ENCODE measurements around the gene BMERB1. TPM values are rescaled to one million over a fixed set of nuclear protein-coding genes. Genes with fewer than 3 reads are reported as not detected.
A peak's percentile ranks its signal among the peaks of the same experiment; 100 is the strongest.
"Not testable (repeated sequence)": the region's sequence is repeated elsewhere in the genome, so short reads cannot be mapped to it uniquely, and the experiment has no call there.

The BMERB1 gene
- total and polyA plus RNA-seq, 2 donors, result 6.0 to 9.1 TPM

GRCh38 chr16:15418206-15418605 lies 16.2 kb upstream of the BMERB1 start:
- 93% methylated on average over 3 of the region's 3 CpGs for WGBS

GRCh38 chr16:15421696-15422095 lies 12.7 kb upstream of the BMERB1 start:
- H3K27ac ChIP-seq (ENCODE audit: low read depth in 1 of 2, low read length in 1 of 2); H3K9me3 ChIP-seq (ENCODE audit: control insufficient read depth in 2 of 2, insufficient read depth in 1 of 2, low read length in 1 of 2); H3K4me3 ChIP-seq (ENCODE audit: low read length in 2 of 2); H3K27me3 ChIP-seq (ENCODE audit: control insufficient read depth in 2 of 2, insufficient read depth in 1 of 2, low read length in 1 of 2); H3K36me3 ChIP-seq (ENCODE audit: control insufficient read depth in 2 of 2, insufficient read depth in 2 of 2, low read length in 1 of 2); DNase-seq (ENCODE audit: low read depth in 6 of 9, low spot score in 9 of 9); H3K4me1 ChIP-seq (ENCODE audit: control insufficient read depth in 2 of 2, insufficient read depth in 2 of 2, low read length in 2 of 2): not testable (repeated sequence)
- 92% methylated on average over 5 of the region's 5 CpGs for WGBS

More at GRCh38 chr16:15418206-15418605, 16.2 kb upstream of the BMERB1 start:
- Histone ChIP-seq H3K27me3 (ENCODE audit: control insufficient read depth in 2 of 2, insufficient read depth in 1 of 2, low read length in 1 of 2) (no peaks in the 10 kb centered on the region), H3K27ac (ENCODE audit: low read depth in 1 of 2, low read length in 1 of 2) (no peak overlapping the region), H3K4me3 (ENCODE audit: low read length in 2 of 2) (no peak overlapping the region), H3K9me3 (ENCODE audit: control insufficient read depth in 2 of 2, insufficient read depth in 1 of 2, low read length in 1 of 2) (no peaks in the 10 kb centered on the region), H3K36me3 (ENCODE audit: control insufficient read depth in 2 of 2, insufficient read depth in 2 of 2, low read length in 1 of 2) (no peaks in the 10 kb centered on the region), H3K4me1 (ENCODE audit: control insufficient read depth in 2 of 2, insufficient read depth in 2 of 2, low read length in 2 of 2) (no peaks in the 10 kb centered on the region)
- DNase-seq (ENCODE audit: low read depth in 6 of 9, low spot score in 9 of 9), result no peak

GRCh38 chr16:15422222-15422621 lies 12.2 kb upstream of the BMERB1 start:
- Histone ChIP-seq H3K36me3 (ENCODE audit: control insufficient read depth in 2 of 2, insufficient read depth in 2 of 2, low read length in 1 of 2) (no peaks in the 10 kb centered on the region), H3K27ac (ENCODE audit: low read depth in 1 of 2, low read length in 1 of 2) (no peak overlapping the region), H3K4me1 (ENCODE audit: control insufficient read depth in 2 of 2, insufficient read depth in 2 of 2, low read length in 2 of 2) (no peaks in the 10 kb centered on the region), H3K4me3 (ENCODE audit: low read length in 2 of 2) (no peak overlapping the region), H3K27me3 (ENCODE audit: control insufficient read depth in 2 of 2, insufficient read depth in 1 of 2, low read length in 1 of 2) (no peaks in the 10 kb centered on the region), H3K9me3 (ENCODE audit: control insufficient read depth in 2 of 2, insufficient read depth in 1 of 2, low read length in 1 of 2) (no peaks in the 10 kb centered on the region)
- no peak for DNase-seq (ENCODE audit: low read depth in 6 of 9, low spot score in 9 of 9)
- 97% methylated on average over 8 of the region's 8 CpGs for WGBS

GRCh38 chr16:15425861-15426260 lies 8.5 kb upstream of the BMERB1 start:
- H3K27me3 ChIP-seq (ENCODE audit: control insufficient read depth in 2 of 2, insufficient read depth in 1 of 2, low read length in 1 of 2), result no peaks in the 10 kb centered on the region
- WGBS, result 95% methylated on average over 6 of the region's 6 CpGs
- H3K36me3 ChIP-seq (ENCODE audit: control insufficient read depth in 2 of 2, insufficient read depth in 2 of 2, low read length in 1 of 2), result no peaks in the 10 kb centered on the region
- H3K9me3 ChIP-seq (ENCODE audit: control insufficient read depth in 2 of 2, insufficient read depth in 1 of 2, low read length in 1 of 2), result no peaks in the 10 kb centered on the region
- no peak overlapping the region for H3K27ac ChIP-seq (ENCODE audit: low read depth in 1 of 2, low read length in 1 of 2)
- no peaks in the 10 kb centered on the region for H3K4me1 ChIP-seq (ENCODE audit: control insufficient read depth in 2 of 2, insufficient read depth in 2 of 2, low read length in 2 of 2)
- DNase-seq (ENCODE audit: low read depth in 6 of 9, low spot score in 9 of 9), result no peak
- no peak overlapping the region for H3K4me3 ChIP-seq (ENCODE audit: low read length in 2 of 2)

- no peaks in the 10 kb centered on the region for H3K27me3 ChIP-seq (ENCODE audit: control insufficient read depth in 2 of 2, insufficient read depth in 1 of 2, low read length in 1 of 2)
- 88% methylated on average over 6 of the region's 6 CpGs for WGBS
Measured at GRCh38 chr16:15426796-15427195, 7.6 kb upstream of the BMERB1 start.

GRCh38 chr16:15427648-15428239 lies 6.6 kb upstream of the BMERB1 start:
- WGBS, result 51% methylated on average over 8 of the region's 8 CpGs
- Histone ChIP-seq H3K4me3 (ENCODE audit: low read length in 2 of 2) (no peak overlapping the region), H3K4me1 (ENCODE audit: control insufficient read depth in 2 of 2, insufficient read depth in 2 of 2, low read length in 2 of 2) (no peaks in the 10 kb centered on the region), H3K36me3 (ENCODE audit: control insufficient read depth in 2 of 2, insufficient read depth in 2 of 2, low read length in 1 of 2) (no peaks in the 10 kb centered on the region), H3K27ac (ENCODE audit: low read depth in 1 of 2, low read length in 1 of 2) (no peak overlapping the region), H3K9me3 (ENCODE audit: control insufficient read depth in 2 of 2, insufficient read depth in 1 of 2, low read length in 1 of 2) (no peaks in the 10 kb centered on the region), H3K27me3 (ENCODE audit: control insufficient read depth in 2 of 2, insufficient read depth in 1 of 2, low read length in 1 of 2) (no peaks in the 10 kb centered on the region)
- DNase-seq (ENCODE audit: low read depth in 6 of 9, low spot score in 9 of 9), result peak in 2 of 9 donors; percentile 17 to 24

More at GRCh38 chr16:15426796-15427195, 7.6 kb upstream of the BMERB1 start:
- no peaks in the 10 kb centered on the region for H3K9me3 ChIP-seq (ENCODE audit: control insufficient read depth in 2 of 2, insufficient read depth in 1 of 2, low read length in 1 of 2)
- no peak overlapping the region for H3K4me3 ChIP-seq (ENCODE audit: low read length in 2 of 2)
- no peaks in the 10 kb centered on the region for H3K36me3 ChIP-seq (ENCODE audit: control insufficient read depth in 2 of 2, insufficient read depth in 2 of 2, low read length in 1 of 2)
- no peaks in the 10 kb centered on the region for H3K4me1 ChIP-seq (ENCODE audit: control insufficient read depth in 2 of 2, insufficient read depth in 2 of 2, low read length in 2 of 2)
- no peak overlapping the region for H3K27ac ChIP-seq (ENCODE audit: low read depth in 1 of 2, low read length in 1 of 2)
- DNase-seq (ENCODE audit: low read depth in 6 of 9, low spot score in 9 of 9), result no peak

GRCh38 chr16:15430884-15431283 lies 3.5 kb upstream of the BMERB1 start:
- WGBS, result 92% methylated on average over 11 of the region's 11 CpGs
- DNase-seq (ENCODE audit: low read depth in 6 of 9, low spot score in 9 of 9); H3K36me3 ChIP-seq (ENCODE audit: control insufficient read depth in 2 of 2, insufficient read depth in 2 of 2, low read length in 1 of 2); H3K4me3 ChIP-seq (ENCODE audit: low read length in 2 of 2); H3K27ac ChIP-seq (ENCODE audit: low read depth in 1 of 2, low read length in 1 of 2); H3K4me1 ChIP-seq (ENCODE audit: control insufficient read depth in 2 of 2, insufficient read depth in 2 of 2, low read length in 2 of 2); H3K9me3 ChIP-seq (ENCODE audit: control insufficient read depth in 2 of 2, insufficient read depth in 1 of 2, low read length in 1 of 2): not testable (repeated sequence)
- H3K27me3 ChIP-seq (ENCODE audit: control insufficient read depth in 2 of 2, insufficient read depth in 1 of 2, low read length in 1 of 2), result peaks cover 24 to 28% of the 10 kb centered on the region in 2 donors

GRCh38 chr16:15434079-15434424 lies 336 bp upstream of the BMERB1 start:
- DNase-seq (ENCODE audit: low read depth in 6 of 9, low spot score in 9 of 9), result no peak
- H3K4me1 ChIP-seq (ENCODE audit: control insufficient read depth in 2 of 2, insufficient read depth in 2 of 2, low read length in 2 of 2), result no peaks in the 10 kb centered on the region
- H3K36me3 ChIP-seq (ENCODE audit: control insufficient read depth in 2 of 2, insufficient read depth in 2 of 2, low read length in 1 of 2), result no peaks in the 10 kb centered on the region
- WGBS, result 59% methylated on average over 12 of the region's 12 CpGs
- H3K27me3 ChIP-seq (ENCODE audit: control insufficient read depth in 2 of 2, insufficient read depth in 1 of 2, low read length in 1 of 2), result peaks cover 24 to 39% of the 10 kb centered on the region in 2 donors
- no peaks in the 10 kb centered on the region for H3K9me3 ChIP-seq (ENCODE audit: control insufficient read depth in 2 of 2, insufficient read depth in 1 of 2, low read length in 1 of 2)
- no peak overlapping the region for H3K27ac ChIP-seq (ENCODE audit: low read depth in 1 of 2, low read length in 1 of 2)
- H3K4me3 ChIP-seq (ENCODE audit: low read length in 2 of 2), result no peak overlapping the region

GRCh38 chr16:15435216-15435864 lies 952 bp downstream of the BMERB1 start:
- Histone ChIP-seq H3K9me3 (ENCODE audit: control insufficient read depth in 2 of 2, insufficient read depth in 1 of 2, low read length in 1 of 2) (no peaks in the 10 kb centered on the region), H3K27ac (ENCODE audit: low read depth in 1 of 2, low read length in 1 of 2) (no peak overlapping the region), H3K36me3 (ENCODE audit: control insufficient read depth in 2 of 2, insufficient read depth in 2 of 2, low read length in 1 of 2) (no peaks in the 10 kb centered on the region), H3K27me3 (ENCODE audit: control insufficient read depth in 2 of 2, insufficient read depth in 1 of 2, low read length in 1 of 2) (peaks cover 24 to 39% of the 10 kb centered on the region in 2 donors), H3K4me3 (ENCODE audit: low read length in 2 of 2) (peak overlapping the region; percentile 26 to 36), H3K4me1 (ENCODE audit: control insufficient read depth in 2 of 2, insufficient read depth in 2 of 2, low read length in 2 of 2) (no peaks in the 10 kb centered on the region)
- DNase-seq (ENCODE audit: low read depth in 6 of 9, low spot score in 9 of 9), result no peak
- WGBS, result 20% methylated on average over 22 of the region's 22 CpGs

Measured in thymus (tissue), 11 donors.